ENCODE measurements around the gene LITAFD. TPM values are rescaled to one million over a fixed set of nuclear protein-coding genes. Genes with fewer than 3 reads are reported as not detected.
"Not testable (repeated sequence)": the region's sequence is repeated elsewhere in the genome, so short reads cannot be mapped to it uniquely, and the experiment has no call there.

The LITAFD gene
- total and polyA plus RNA-seq, 4 donors: not detected

GRCh38 chr16:8875317-8875716 is 6.8 kb upstream of the LITAFD start:
- WGBS, 2 donors: 73 to 86% methylated on average over 7 of the region's 7 CpGs
- H3K4me3 ChIP-seq (ENCODE audit: low read length in 2 of 2); DNase-seq; H3K36me3 ChIP-seq (ENCODE audit: control insufficient read depth in 1 of 2, insufficient read depth in 2 of 2, low read length in 1 of 2); H3K27me3 ChIP-seq (ENCODE audit: control insufficient read depth in 1 of 2, insufficient read depth in 2 of 2, low read length in 1 of 2); H3K9me3 ChIP-seq (ENCODE audit: control insufficient read depth, low read length); ATAC-seq (ENCODE audit: low FRiP score); H3K4me1 ChIP-seq (ENCODE audit: control insufficient read depth in 1 of 2, insufficient read depth in 2 of 2, low read length in 2 of 2); H3K27ac ChIP-seq (ENCODE audit: low read depth in 1 of 2, low read length in 2 of 2); intact Hi-C loops (cut with DNase I): not testable (repeated sequence)

DNA sequence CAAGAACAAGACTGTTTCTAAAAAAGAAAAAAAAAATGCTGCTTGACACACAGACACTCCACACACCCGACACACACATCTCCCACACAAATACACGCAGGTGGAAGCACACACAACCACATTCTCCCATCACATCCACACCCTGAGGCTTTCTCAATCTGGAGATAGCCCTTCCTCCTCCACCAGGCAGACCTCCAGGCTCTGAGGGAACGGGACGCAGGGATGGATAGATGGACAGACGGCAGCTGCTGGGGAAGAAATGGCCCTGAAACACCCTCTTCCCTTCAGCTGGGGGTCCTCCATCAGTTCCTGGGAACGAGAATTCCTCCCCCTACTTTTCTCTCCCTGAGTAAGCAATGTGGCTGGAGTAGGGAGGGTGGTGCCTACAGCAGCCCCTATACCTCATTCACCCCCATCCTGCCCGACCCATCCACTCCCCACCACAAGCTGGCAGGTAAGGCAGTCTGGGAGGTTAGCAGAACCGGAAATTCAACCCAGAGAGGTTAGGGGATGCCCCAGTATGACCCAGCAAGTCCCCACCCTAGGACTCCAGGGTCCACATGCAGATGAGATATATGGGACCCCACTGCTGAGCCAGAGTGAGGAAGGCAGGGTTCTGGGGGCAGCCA is 4.1 kb upstream of the LITAFD start:
- Histone ChIP-seq H3K36me3 (ENCODE audit: control insufficient read depth in 1 of 2, insufficient read depth in 2 of 2, low read length in 1 of 2) (no peaks in the 10 kb centered on the region), H3K4me1 (ENCODE audit: control insufficient read depth in 1 of 2, insufficient read depth in 2 of 2, low read length in 2 of 2) (no peaks in the 10 kb centered on the region), H3K27me3 (ENCODE audit: control insufficient read depth in 1 of 2, insufficient read depth in 2 of 2, low read length in 1 of 2) (no peaks in the 10 kb centered on the region), H3K27ac (ENCODE audit: low read depth in 1 of 2, low read length in 2 of 2) (no peak overlapping the region), H3K4me3 (ENCODE audit: low read length in 2 of 2) (no peak overlapping the region), H3K9me3 (ENCODE audit: control insufficient read depth, low read length) (no peaks in the 10 kb centered on the region)
- WGBS, 2 donors: 72 to 77% methylated on average over 8 of the region's 8 CpGs
- intact Hi-C loops (cut with DNase I): no loop called here
- peak in 1 of 2 donors; percentile 3 for DNase-seq
- no peak for ATAC-seq (ENCODE audit: low FRiP score)

DNA sequence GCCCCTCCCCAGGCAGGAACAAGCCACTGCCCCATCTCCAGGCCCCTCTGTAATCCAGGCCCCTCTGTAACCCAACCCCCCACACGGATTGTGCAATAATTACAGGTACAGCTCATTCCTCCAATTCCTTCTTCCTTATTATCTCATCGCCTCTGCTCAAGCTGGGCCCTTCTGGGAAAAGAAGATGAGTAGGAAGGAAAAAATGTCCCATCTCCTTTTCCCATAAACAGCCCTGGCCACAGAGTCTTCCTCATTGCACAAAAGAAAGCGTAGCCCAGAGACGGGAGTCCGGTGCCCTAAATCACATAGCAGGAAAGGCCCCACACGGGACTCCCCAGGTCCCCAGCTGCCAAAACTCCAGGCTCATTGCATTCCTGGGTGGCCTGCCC is 3.6 kb upstream of the LITAFD start:
- Histone ChIP-seq H3K36me3 (ENCODE audit: control insufficient read depth in 1 of 2, insufficient read depth in 2 of 2, low read length in 1 of 2) (no peaks in the 10 kb centered on the region), H3K27ac (ENCODE audit: low read depth in 1 of 2, low read length in 2 of 2) (no peak overlapping the region), H3K9me3 (ENCODE audit: control insufficient read depth, low read length) (no peaks in the 10 kb centered on the region), H3K27me3 (ENCODE audit: control insufficient read depth in 1 of 2, insufficient read depth in 2 of 2, low read length in 1 of 2) (no peaks in the 10 kb centered on the region), H3K4me1 (ENCODE audit: control insufficient read depth in 1 of 2, insufficient read depth in 2 of 2, low read length in 2 of 2) (no peaks in the 10 kb centered on the region), H3K4me3 (ENCODE audit: low read length in 2 of 2) (no peak overlapping the region)
- ATAC-seq (ENCODE audit: low FRiP score) (no peak), DNase-seq (peak in 1 of 2 donors; percentile 38)
- intact Hi-C loops (cut with DNase I): no loop called here
- WGBS, 2 donors: 72 to 76% methylated on average over 6 of the region's 6 CpGs

DNA sequence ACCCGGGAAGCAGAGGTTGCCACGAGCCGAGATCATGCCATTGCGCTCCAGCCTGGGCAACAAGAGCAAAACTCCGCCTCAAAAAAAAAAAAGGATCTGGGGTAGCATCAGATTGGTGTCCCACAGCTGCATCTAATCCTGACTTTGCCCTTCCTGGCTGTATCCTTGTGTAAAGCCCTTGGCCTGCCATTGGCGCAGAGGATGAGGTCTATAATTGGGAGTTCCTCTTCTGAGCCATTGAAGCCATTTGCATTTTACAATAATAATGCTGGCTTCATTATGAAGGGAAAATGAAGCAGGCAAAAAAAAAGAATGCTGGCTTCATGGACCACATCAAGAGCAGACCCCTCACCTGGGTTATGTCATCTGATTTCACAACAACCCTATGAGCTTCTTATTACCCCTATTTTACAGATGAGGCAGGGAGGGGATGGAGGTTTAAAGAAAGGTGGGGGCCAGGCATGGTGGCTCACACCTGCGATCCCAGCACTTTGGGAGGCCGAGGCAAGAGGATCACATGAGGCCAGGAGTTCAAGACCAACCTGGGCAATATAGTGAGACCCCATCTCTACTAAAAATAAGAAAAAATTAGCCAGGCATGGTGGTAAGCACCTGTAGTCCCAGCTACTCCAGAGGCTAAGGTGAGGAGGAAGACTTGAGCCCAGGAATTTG is 1.2 kb upstream of the LITAFD start:
- 90% methylated on average over 8 of the region's 8 CpGs for WGBS, 2 donors

GRCh38 chr16:8882725-8883377 is 700 bp downstream of the LITAFD start:
- H3K36me3 ChIP-seq (ENCODE audit: control insufficient read depth in 1 of 2, insufficient read depth in 2 of 2, low read length in 1 of 2): no peaks in the 10 kb centered on the region
- intact Hi-C loops (cut with DNase I): no loop called here
- DNase-seq: peak in 1 of 2 donors; percentile 33
- WGBS, 2 donors: 84 to 86% methylated on average over 17 of the region's 17 CpGs
- no peaks in the 10 kb centered on the region for H3K27me3 ChIP-seq (ENCODE audit: control insufficient read depth in 1 of 2, insufficient read depth in 2 of 2, low read length in 1 of 2)
- no peak for ATAC-seq (ENCODE audit: low FRiP score)
- no peak overlapping the region for H3K27ac ChIP-seq (ENCODE audit: low read depth in 1 of 2, low read length in 2 of 2)
- no peaks in the 10 kb centered on the region for H3K4me1 ChIP-seq (ENCODE audit: control insufficient read depth in 1 of 2, insufficient read depth in 2 of 2, low read length in 2 of 2)
- no peaks in the 10 kb centered on the region for H3K9me3 ChIP-seq (ENCODE audit: control insufficient read depth, low read length)
- no peak overlapping the region for H3K4me3 ChIP-seq (ENCODE audit: low read length in 2 of 2)

More for the DNA sequence above, 1.2 kb upstream of the LITAFD start:
- Histone ChIP-seq H3K4me3 (ENCODE audit: low read length in 2 of 2) (no peak overlapping the region), H3K36me3 (ENCODE audit: control insufficient read depth in 1 of 2, insufficient read depth in 2 of 2, low read length in 1 of 2) (no peaks in the 10 kb centered on the region), H3K27me3 (ENCODE audit: control insufficient read depth in 1 of 2, insufficient read depth in 2 of 2, low read length in 1 of 2) (no peaks in the 10 kb centered on the region), H3K4me1 (ENCODE audit: control insufficient read depth in 1 of 2, insufficient read depth in 2 of 2, low read length in 2 of 2) (no peaks in the 10 kb centered on the region), H3K27ac (ENCODE audit: low read depth in 1 of 2, low read length in 2 of 2) (no peak overlapping the region), H3K9me3 (ENCODE audit: control insufficient read depth, low read length) (no peaks in the 10 kb centered on the region)
- intact Hi-C loops (cut with DNase I): loop anchor here (1.0 to 2.0 kb wide), 3 partner anchors 220 to 314 kb away; no protein-coding TSS in a partner anchor
- no peak for ATAC-seq (ENCODE audit: low FRiP score)
- peak in 1 of 2 donors; percentile 9 for DNase-seq

DNA sequence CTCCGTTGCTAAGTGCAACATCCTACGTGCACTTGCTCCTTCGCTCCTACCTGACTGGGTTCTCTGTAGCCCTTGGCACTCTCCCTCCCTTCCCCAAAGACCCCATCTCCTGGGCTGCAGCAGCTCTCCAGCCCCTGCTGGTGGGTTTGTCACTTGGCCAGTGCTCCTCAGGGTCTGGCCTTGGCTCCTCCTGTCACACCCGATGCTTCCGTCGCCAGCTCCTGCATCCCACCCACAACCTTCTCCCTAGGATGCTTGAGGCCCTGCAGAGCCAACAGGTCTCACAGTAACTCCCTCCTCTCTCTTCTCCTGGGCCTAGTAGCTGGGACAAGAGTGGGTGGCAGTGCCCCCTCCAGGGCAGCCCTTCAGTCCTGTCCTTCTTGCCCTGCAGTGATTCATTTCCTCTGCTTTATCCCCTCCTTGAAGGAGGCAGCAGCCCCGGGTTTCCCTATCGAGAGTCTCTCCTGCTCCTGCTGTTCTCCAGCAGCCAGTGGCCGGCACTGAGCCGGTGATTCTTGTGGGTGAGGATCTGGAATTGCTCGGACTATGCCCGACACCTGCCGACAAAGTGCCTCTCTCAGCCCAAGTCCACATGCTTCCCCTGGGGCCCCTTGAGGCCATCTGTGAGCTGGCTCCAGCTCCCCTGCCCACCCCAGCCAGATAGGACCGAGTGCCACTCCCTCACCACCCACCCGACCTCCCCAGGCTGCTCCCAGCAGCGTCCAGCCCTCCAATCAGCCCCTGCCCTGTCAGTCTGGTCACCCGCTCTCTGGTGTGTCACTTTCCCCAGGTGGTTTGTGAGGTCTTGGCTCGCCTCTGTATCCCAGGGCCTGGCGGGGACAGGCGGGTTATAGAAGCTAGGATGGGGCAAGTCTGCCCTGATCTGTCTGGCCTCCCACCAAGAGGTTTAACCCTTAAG is 3.8 kb downstream of the LITAFD start:
- Histone ChIP-seq H3K4me1 (ENCODE audit: control insufficient read depth in 1 of 2, insufficient read depth in 2 of 2, low read length in 2 of 2) (no peaks in the 10 kb centered on the region), H3K9me3 (ENCODE audit: control insufficient read depth, low read length) (no peaks in the 10 kb centered on the region), H3K36me3 (ENCODE audit: control insufficient read depth in 1 of 2, insufficient read depth in 2 of 2, low read length in 1 of 2) (no peaks in the 10 kb centered on the region), H3K27ac (ENCODE audit: low read depth in 1 of 2, low read length in 2 of 2) (no peak overlapping the region), H3K27me3 (ENCODE audit: control insufficient read depth in 1 of 2, insufficient read depth in 2 of 2, low read length in 1 of 2) (no peaks in the 10 kb centered on the region), H3K4me3 (ENCODE audit: low read length in 2 of 2) (no peak overlapping the region)
- DNase-seq (peak in 1 of 2 donors; percentile 78), ATAC-seq (ENCODE audit: low FRiP score) (no peak)
- 8 to 11% methylated on average over 20 of the region's 20 CpGs for WGBS, 2 donors
- intact Hi-C loops (cut with DNase I): no loop called here

DNA sequence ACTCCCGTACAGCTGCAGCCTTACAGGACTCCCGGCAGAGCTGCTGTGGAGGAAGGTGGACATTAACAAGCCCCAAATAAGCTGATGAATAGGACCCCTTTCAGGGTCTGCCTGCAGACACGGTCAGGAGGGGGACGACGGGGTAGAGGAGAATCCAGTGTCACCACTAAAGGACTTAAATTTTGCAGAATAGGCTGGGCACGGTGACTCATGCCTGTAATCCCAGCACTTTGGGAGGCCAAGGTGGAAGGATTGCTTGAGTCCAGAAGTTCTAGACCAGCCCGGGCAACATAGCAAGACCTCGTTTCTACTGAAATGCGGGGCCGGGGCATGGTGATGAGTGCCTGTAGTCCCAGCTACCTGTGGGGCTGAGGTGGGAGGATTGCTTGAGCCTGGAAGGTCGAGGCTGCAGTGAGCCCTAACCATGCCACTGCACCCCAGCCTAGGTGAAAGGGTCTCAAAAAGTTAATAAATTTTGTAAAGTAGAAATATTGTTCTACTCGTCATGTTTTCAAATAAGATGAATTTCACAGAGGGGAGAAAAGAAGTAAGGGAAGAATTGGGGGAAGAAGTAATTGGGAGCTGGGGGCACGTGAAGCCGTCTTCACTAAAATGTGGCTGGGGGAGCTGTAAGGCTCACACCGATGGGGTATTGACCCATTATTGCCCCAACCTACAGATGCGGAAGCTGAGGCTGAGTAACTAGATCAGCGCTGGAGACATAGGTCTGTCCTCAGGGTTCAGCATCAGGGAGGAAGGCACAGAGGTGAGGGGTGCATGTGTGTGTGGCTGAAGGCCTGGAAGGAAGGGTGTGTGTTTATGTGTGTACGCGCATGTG is 4.7 kb downstream of the LITAFD start:
- ATAC-seq (ENCODE audit: low FRiP score) (no peak), DNase-seq (peak in 1 of 2 donors; percentile 37)
- Histone ChIP-seq H3K9me3 (ENCODE audit: control insufficient read depth, low read length) (no peaks in the 10 kb centered on the region), H3K4me1 (ENCODE audit: control insufficient read depth in 1 of 2, insufficient read depth in 2 of 2, low read length in 2 of 2) (no peaks in the 10 kb centered on the region), H3K27me3 (ENCODE audit: control insufficient read depth in 1 of 2, insufficient read depth in 2 of 2, low read length in 1 of 2) (no peaks in the 10 kb centered on the region), H3K36me3 (ENCODE audit: control insufficient read depth in 1 of 2, insufficient read depth in 2 of 2, low read length in 1 of 2) (peaks cover 0 to 3% of the 10 kb centered on the region in 2 donors), H3K27ac (ENCODE audit: low read depth in 1 of 2, low read length in 2 of 2) (no peak overlapping the region), H3K4me3 (ENCODE audit: low read length in 2 of 2) (no peak overlapping the region)
- intact Hi-C loops (cut with DNase I): no loop called here
- 63 to 69% methylated on average over 19 of the region's 19 CpGs for WGBS, 2 donors

- intact Hi-C loops (cut with DNase I): no loop called here
- Histone ChIP-seq H3K4me3 (ENCODE audit: low read length in 2 of 2) (no peak overlapping the region), H3K27ac (ENCODE audit: low read depth in 1 of 2, low read length in 2 of 2) (no peak overlapping the region), H3K4me1 (ENCODE audit: control insufficient read depth in 1 of 2, insufficient read depth in 2 of 2, low read length in 2 of 2) (no peaks in the 10 kb centered on the region), H3K36me3 (ENCODE audit: control insufficient read depth in 1 of 2, insufficient read depth in 2 of 2, low read length in 1 of 2) (peaks cover 0 to 3% of the 10 kb centered on the region in 2 donors), H3K27me3 (ENCODE audit: control insufficient read depth in 1 of 2, insufficient read depth in 2 of 2, low read length in 1 of 2) (no peaks in the 10 kb centered on the region), H3K9me3 (ENCODE audit: control insufficient read depth, low read length) (no peaks in the 10 kb centered on the region)
- ATAC-seq (ENCODE audit: low FRiP score) (no peak), DNase-seq (peak in 1 of 2 donors; percentile 24)
- WGBS, 2 donors: 83 to 88% methylated on average over 6 of the region's 6 CpGs
These were observed 5.2 kb downstream of the LITAFD start for GRCh38 chr16:8887431-8887765.

Measured in aorta (tissue), 5 donors.